ENCODE data around the gene AKT2. TPM values are rescaled to one million over a fixed set of nuclear protein-coding genes. Genes with fewer than 3 reads are reported as not detected.

The AKT2 gene
- polyA plus RNA-seq, 3 donors, result 11.4 to 122 (median 16.3) TPM

- Mint-ChIP-seq H3K9me3 (peaks cover 0 to 1% (median 0%) of the 10 kb centered on the region in 7 donors), H3K27ac (peak within 1 kb of the TSS; percentile 13 to 90 (median 80)), H3K4me3 (peak within 1 kb of the TSS; percentile 85 to 90), H3K4me1 (peaks cover 30% of the 10 kb centered on the region), H3K36me3 (peaks cover 0 to 2% of the 10 kb centered on the region in 2 donors), H3K27me3 (ENCODE audit: low read depth in 3 of 3) (peaks cover 7 to 22% (median 17%) of the 10 kb centered on the region in 3 donors)
- WGBS (ENCODE audit: insufficient coverage), result under 1% methylated on average over 109 of the region's 116 CpGs
- intact Hi-C loops (cut with micrococcal nuclease), result no loop called here
- Histone ChIP-seq H3K4me3 (replicated peaks in 1 of 3; ENCODE audit: low read depth in 2 of 3, low read length in 3 of 3) (peak within 1 kb of the TSS; percentile 91 to 99 (median 92)), H3K9ac (ENCODE audit: insufficient read depth, low read length, poor library complexity, severe bottlenecking) (peak within 1 kb of the TSS; percentile 69), H3K36me3 (replicated peaks in 1 of 2; ENCODE audit: control insufficient read depth in 1 of 2, insufficient read depth in 2 of 2, low read length in 2 of 2) (no peaks in the 10 kb centered on the region), H3K27ac (ENCODE audit: low read depth in 1 of 2, low read length in 2 of 2) (peak within 1 kb of the TSS in 1 of 2 donors; percentile 79), H2AFZ (ENCODE audit: insufficient read depth, low read depth, low read length, poor library complexity, severe bottlenecking) (peak within 1 kb of the TSS; percentile 99), H3K27me3 (ENCODE audit: control insufficient read depth in 2 of 2, insufficient read depth in 2 of 2, low read length in 2 of 2) (no peaks in the 10 kb centered on the region), H3K79me2 (ENCODE audit: insufficient read depth, low read length) (no peaks in the 10 kb centered on the region), H3K4me1 (ENCODE audit: control insufficient read depth in 1 of 2, insufficient read depth in 2 of 2, low read length in 2 of 2) (peaks cover 23 to 36% of the 10 kb centered on the region in 2 donors), H4K20me1 (ENCODE audit: insufficient read depth, low read length) (no peaks in the 10 kb centered on the region), H3K9me3 (replicated peaks in 1 of 2; ENCODE audit: control insufficient read depth in 1 of 2, insufficient read depth in 1 of 2, low read length in 2 of 2) (no peaks in the 10 kb centered on the region), H3K4me2 (replicated peaks; ENCODE audit: extremely low read depth, low read length, poor library complexity, severe bottlenecking) (peak within 1 kb of the TSS; percentile 90)
- DNase-seq, result peak; percentile 52 to 59 (median 54)
- TF ChIP-seq CTCF (IDR thresholded peaks at IDR 0.05), result no peak
Measured at GRCh38 chr19:40190891-40191835, 94.0 kb downstream of the AKT2 start, which contains the start of gene MAP3K10. TSS of gene MAP3K10 (plus strand) at chr19:40191426. CDS start at chr19:40192032, 606 bp downstream.

- Histone ChIP-seq H3K4me3 (replicated peaks in 1 of 3; ENCODE audit: low read depth in 2 of 3, low read length in 3 of 3) (no peak overlapping the region), H3K4me1 (ENCODE audit: control insufficient read depth in 1 of 2, insufficient read depth in 2 of 2, low read length in 2 of 2) (peaks cover 3 to 7% of the 10 kb centered on the region in 2 donors), H3K9me3 (replicated peaks in 1 of 2; ENCODE audit: control insufficient read depth in 1 of 2, insufficient read depth in 1 of 2, low read length in 2 of 2) (no peaks in the 10 kb centered on the region), H3K36me3 (replicated peaks in 1 of 2; ENCODE audit: control insufficient read depth in 1 of 2, insufficient read depth in 2 of 2, low read length in 2 of 2) (no peaks in the 10 kb centered on the region), H3K79me2 (ENCODE audit: insufficient read depth, low read length) (no peaks in the 10 kb centered on the region), H3K9ac (ENCODE audit: insufficient read depth, low read length, poor library complexity, severe bottlenecking) (no peak overlapping the region), H2AFZ (ENCODE audit: insufficient read depth, low read depth, low read length, poor library complexity, severe bottlenecking) (no peak overlapping the region), H4K20me1 (ENCODE audit: insufficient read depth, low read length) (no peaks in the 10 kb centered on the region), H3K27ac (ENCODE audit: low read depth in 1 of 2, low read length in 2 of 2) (no peak overlapping the region), H3K27me3 (ENCODE audit: control insufficient read depth in 2 of 2, insufficient read depth in 2 of 2, low read length in 2 of 2) (no peaks in the 10 kb centered on the region), H3K4me2 (replicated peaks; ENCODE audit: extremely low read depth, low read length, poor library complexity, severe bottlenecking) (no peak overlapping the region)
- Mint-ChIP-seq H3K4me1 (peaks cover 4% of the 10 kb centered on the region), H3K9me3 (no peaks in the 10 kb centered on the region), H3K4me3 (no peak overlapping the region), H3K36me3 (no peaks in the 10 kb centered on the region), H3K27me3 (ENCODE audit: low read depth in 3 of 3) (peaks cover 13 to 19% (median 16%) of the 10 kb centered on the region in 3 donors), H3K27ac (no peak overlapping the region)
- WGBS (ENCODE audit: insufficient coverage), result 83% methylated on average over 1 of the region's 1 CpG
- intact Hi-C loops (cut with micrococcal nuclease), result no loop called here
- no peak for TF ChIP-seq CTCF (IDR thresholded peaks at IDR 0.05)
- DNase-seq, result no peak
Measured at GRCh38 chr19:40184273-40184672, 100.9 kb downstream of the AKT2 start.

Small RNAs within 50 kb of the gene (small RNA-seq; reads per million reads assigned to genes)
- gene MIR641 (ENCODE audit: insufficient read length, low read depth), result 1.2 reads per million
- not detected for gene RNU6-945P (ENCODE audit: insufficient read length, low read depth)

Other genes with a start within 250 kb of the AKT2 start
- 1 to 10 TPM; 2.0 to 3.3 (median 3.1) TPM for gene ZNF780B, start 229.1 kb downstream of the AKT2 start, polyA plus RNA-seq
- gene ZNF780A, start 194.4 kb downstream of the AKT2 start, polyA plus RNA-seq, result 10 to 100 TPM in 2 of 3 donors, 1 to 10 TPM in 1; 9.8 to 14.1 (median 12.6) TPM
- gene MAP3K10, start 93.9 kb downstream of the AKT2 start, polyA plus RNA-seq, result 1 to 10 TPM in 1 of 3 donors, under 1 TPM in 1, not detected in 1; 0.05 to 9.1 TPM
- not detected for gene TTC9B, start 67.0 kb downstream of the AKT2 start, polyA plus RNA-seq
- gene CCNP, start 58.7 kb downstream of the AKT2 start, polyA plus RNA-seq, result under 1 TPM in 1 of 3 donors, not detected in 2; 0.12 TPM
- 10 to 100 TPM in 1 of 3 donors, 1 to 10 TPM in 2; 7.6 to 10.2 (median 8.0) TPM for gene C19orf47, start 63.1 kb upstream of the AKT2 start, polyA plus RNA-seq
- 100 to 1,000 TPM; 168 to 334 (median 170) TPM for gene PLD3, start 63.4 kb upstream of the AKT2 start, polyA plus RNA-seq
- gene HIPK4, start 104.8 kb upstream of the AKT2 start, polyA plus RNA-seq, result under 1 TPM in 1 of 3 donors, not detected in 2; 0.09 TPM
- gene PRX, start 128.0 kb upstream of the AKT2 start, polyA plus RNA-seq, result under 1 TPM in 2 of 3 donors, not detected in 1; 0.13 to 0.76 TPM
- 10 to 100 TPM; 21.0 to 55.9 (median 21.6) TPM for gene SERTAD1, start 140.6 kb upstream of the AKT2 start, polyA plus RNA-seq
- 10 to 100 TPM; 30.4 to 57.2 (median 49.4) TPM for gene SERTAD3, start 159.0 kb upstream of the AKT2 start, polyA plus RNA-seq
- 100 to 1,000 TPM; 299 to 625 (median 601) TPM for gene BLVRB, start 180.4 kb upstream of the AKT2 start, polyA plus RNA-seq
- under 1 TPM in 1 of 3 donors, not detected in 2; 0.07 TPM for gene SPTBN4, start 181.7 kb upstream of the AKT2 start, polyA plus RNA-seq